Inferior parietal cortex (tissue), 1 donor: ENCODE data around the gene GAS6.
"Not testable (repeated sequence)": the region's sequence is repeated elsewhere in the genome, so short reads cannot be mapped to it uniquely, and the experiment has no call there.

Experiments
- DNase-seq: peaks from one replicate; pipeline ENCODE4 v3.0.0-alpha.2; 2016; ENCODE audit errors: extremely low spot score

GAS6 gene

DNA sequence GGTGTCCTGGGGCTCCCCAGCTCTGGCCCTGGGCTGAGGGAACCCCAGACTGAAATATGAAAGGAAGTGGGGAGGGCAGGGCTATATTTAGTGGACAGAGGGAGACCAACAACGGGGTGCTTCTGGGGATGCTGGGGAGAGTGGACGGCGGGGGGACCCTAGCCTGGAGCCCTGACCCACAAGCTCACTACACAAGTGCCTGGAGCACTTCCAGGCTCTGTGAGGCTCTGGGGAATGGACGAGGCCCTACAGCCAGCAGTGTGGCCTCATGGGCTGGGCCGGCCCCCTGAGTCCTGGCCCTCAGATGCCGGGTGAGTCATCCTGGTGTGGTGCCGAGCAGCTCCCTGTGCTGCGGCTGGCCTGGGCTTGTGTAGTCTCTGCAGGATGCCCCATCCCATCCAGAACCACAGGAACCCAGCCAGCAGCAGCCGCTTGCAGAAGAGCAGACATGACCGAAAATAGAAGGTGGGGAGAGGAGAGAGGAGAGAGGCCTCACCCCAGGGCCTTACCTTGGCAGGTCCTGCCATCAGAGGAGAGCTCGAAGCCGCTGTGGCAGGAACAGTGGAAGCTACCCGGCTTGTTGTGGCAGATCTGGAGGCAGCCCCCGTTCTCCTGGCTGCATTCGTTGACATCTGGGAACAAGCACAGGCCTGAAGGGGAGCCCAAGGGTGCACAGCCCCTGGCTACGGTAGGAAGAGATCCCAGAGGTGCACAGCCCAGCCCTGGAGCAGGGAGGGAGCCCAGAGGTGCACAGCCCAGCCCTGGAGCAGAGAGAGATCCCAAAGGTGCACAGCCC is 26.1 kb downstream of the GAS6 start:
- DNase-seq: peak; percentile 58

DNA sequence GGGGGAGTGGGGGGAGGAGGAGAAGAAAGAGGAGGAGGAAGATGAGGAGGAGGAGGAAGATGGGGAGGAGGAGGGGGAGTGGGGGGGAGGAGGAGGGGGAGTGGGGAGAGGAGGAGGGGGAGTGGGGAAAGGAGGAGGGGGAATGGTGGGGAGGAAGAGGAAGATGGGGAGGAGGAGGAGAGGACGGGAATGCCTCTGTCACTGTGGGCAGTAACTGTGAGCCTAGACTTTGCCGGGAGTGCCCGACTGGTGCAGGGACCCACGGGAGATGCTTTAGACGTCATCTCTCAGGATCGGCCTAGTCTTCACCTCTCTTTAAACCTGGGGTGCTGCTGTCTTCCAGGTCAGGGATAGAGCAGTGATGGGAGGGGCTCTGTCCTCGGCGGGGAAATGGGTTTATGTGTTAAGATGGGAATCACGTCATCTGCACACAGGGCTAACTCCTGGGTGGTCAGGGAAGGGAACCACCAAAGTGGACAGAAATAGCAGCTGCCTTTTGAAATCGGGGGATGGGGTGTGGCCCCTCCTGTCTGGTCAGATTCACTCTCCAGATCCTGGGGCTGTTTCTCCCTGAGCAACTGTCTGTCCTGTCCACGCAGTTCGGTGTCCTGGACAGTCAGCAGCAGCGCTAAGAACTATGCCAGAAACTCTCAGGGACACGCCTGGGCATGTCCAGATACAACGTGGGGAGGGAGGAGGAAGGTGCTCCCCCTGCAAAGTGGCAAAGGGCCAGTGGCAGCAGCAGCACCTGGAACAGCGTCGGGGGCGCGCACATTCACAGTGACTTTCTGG is 26.9 kb downstream of the GAS6 start:
- DNase-seq: no peak

DNA sequence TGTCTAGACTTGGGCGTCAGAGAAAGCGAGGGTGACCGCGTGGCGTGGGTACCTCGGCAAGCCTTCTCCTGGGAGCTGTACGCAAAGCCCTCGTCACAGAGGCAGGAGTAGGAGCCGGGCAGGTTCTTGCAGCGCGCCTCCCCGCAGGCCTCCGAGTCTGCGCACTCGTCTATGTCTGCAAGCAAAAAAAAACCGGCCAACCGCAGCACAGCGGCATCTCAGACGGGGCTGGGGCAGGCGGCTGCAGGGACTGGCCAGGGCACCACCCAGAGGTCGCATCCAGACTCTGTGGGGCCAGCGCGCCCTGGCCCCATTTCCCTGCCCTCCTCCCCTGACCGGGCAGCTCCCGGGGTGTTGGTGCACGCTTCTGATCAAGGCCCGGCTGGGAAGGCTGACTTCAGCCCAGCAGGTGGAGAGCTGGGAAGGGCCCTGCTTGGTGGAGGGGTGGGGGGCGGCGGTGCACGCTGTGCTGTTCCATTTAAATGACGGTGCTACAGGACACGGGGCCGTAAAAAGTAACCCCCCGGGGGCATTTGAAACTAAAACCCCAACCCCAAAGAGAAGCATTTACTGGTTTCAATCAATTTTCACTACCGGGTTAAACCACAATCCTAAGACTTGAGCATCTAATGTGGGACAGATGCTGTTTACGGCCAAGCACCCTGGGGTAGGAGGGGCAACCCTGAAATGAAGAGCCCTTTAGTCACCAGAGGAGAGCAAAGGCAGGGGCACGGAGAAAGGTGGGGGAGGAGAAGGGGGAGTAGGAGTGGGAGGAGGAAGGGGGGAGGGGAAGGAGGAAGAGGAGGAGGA is 28.2 kb downstream of the GAS6 start:
- no peak for DNase-seq

DNA sequence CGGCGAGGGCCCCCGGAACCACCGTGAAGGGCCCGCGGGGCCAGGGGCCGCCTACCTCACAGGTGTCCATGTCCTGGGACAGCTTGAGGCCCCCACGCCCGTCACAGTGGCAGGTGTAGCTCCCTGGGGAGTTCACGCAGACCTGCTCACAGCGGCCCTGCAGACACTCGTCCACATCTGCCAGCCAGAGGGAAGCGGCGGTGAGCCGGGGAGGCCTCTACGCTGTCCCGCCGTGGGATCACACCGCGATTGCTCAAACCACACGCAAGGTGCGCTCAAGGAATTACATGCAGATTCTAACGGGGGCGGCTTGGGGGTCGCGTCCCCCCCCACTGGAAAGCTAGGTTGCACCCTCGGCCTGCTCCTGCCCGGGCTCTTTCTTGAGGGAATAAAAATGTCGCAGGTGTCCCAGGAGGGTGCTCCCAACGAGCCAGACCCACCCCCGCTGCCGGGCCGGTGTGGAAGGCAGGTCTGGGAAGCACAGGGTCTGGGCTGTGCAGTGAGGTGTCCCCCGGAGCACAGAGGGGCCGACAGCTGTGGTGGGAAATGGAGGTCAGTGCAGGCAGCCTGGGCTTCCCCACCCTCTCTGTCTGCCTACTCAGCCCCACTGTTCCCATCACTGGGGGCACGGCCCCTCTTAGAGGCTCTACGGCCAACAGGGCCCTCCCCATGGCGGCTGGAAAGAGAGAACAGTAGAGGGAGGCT is 29.2 kb downstream of the GAS6 start:
- no peak for DNase-seq

DNA sequence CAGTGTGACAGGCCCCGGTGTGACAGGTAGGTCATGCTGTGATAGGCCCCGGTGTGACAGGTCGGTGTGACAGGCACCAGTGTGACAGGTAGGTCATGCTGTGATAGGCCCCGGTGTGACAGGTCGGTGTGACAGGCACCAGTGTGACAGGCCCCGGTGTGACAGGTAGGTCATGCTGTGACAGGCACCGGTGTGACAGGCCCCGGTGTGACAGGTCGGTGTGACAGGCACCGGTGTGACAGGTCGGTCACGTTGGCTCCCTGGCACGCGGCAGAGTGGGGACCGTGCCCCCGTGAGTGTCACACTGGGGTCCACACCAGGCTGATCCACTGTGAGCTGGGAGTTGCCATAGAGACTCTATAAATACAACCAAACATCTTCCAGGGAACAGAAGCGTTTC is 29.9 kb downstream of the GAS6 start:
- not testable (repeated sequence) for DNase-seq

DNA sequence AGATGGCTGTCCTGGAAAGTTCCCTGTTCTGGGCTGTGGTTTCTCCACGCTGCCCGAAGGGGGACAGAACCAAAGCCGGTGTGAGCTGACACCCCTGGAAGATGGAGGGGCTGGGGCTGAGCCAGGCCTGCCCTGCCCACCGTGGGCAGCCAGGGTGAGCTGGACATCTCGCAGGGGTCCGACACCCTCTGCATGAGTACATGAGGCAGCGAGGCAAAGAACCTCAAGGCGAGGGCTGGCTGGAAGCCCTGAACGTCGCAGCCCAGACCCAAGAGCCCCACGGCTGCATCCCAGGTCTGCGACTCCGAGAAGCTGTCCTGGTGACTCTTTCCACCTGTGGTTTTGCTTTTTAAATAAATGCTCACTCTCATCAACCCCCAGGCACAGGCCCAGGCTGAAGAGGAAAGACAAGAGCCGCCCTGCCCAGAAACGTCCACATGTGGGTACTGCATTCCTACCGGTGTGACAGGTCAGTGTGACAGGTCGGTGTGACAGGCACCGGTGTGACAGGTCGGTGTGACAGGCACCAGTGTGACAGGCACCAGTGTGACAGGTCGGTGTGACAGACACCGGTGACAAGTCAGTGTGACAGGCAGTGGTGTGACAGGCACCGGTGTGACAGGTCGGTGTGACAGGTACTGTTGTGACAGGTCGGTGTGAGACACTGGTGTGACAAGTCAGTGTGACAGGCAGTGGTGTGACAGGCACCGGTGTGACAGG is 30.6 kb downstream of the GAS6 start:
- DNase-seq: no peak

DNA sequence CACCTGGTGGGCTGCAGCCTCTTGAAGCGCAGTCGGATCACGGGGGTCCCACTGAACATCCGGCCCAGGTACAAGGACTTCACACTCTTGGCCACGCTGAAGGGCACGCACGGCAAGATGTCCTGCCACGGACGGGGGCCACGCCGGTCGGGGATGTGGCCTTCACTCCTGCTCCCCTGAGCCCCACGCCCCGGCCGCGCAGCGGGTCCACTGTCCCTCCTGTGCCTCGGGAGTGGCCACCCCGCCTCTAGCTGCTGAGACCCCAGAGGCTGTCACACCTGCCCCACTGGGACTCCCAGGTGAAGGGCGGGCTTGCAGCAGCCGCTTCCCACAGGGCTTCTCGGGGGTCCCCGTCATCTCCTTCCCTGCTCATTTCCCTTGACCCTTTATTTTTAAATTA is 31.2 kb downstream of the GAS6 start:
- DNase-seq: no peak

DNA sequence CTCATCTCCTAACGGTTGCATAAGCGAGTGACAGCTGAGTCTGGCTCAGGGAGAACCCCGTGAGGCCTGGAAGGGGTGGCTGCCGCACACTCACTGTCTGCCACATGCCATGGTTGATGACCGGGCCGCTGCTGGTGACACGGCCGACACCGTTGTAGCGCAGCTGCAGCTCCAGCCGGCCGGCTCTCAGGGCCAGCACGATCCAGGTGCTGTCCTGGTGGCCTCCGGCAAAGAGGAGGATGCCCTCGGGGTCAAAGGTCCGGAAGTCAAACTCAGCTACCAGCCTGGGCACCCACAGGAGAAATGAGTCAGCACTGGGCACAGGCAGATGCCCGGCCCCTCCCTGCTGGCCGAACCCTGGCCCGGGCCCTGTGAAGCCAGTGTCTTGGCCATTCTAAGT is 31.7 kb downstream of the GAS6 start:
- DNase-seq: no peak

DNA sequence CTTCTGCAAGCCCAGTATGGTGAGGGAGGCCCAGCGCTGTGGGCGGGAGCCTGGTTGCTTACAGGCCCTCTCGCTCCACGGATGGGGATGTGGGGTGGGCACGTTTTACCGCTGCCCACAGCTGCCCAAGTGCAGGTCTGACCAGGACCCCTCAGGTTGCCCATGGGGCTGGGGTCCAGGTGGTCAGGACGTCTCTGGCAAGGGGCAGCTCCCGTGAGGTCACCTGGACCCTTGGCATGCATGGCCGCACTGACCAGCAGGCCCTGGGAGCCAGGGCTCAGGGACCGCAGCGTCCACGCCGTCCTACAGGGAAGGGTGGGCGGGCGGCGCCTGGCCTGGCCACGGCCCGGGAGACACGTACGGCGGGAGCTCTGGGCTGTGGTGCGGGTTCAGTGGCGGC is 32.8 kb downstream of the GAS6 start:
- no peak for DNase-seq

DNA sequence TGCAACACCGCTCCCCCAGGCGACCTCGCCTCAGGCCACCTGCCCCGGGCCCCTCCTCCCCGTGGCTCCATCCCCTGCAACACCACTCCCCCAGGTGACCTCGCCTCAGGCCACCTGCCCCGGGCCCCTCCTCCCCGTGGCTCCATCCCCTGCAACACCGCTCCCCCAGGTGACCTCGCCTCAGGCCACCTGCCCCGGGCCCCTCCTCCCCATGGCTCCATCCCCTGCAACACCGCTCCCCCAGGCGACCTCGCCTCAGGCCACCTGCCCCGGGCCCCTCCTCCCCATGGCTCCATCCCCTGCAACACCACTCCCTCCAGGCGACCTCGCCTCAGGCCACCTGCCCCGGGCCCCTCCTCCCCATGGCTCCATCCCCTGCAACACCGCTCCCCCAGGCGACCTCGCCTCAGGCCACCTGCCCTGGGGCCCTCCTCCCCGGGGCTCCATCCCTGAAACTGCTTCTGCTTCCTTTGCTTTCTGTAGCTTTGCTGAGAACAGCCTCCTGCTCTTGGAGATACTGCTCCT is 33.4 kb downstream of the GAS6 start:
- not testable (repeated sequence) for DNase-seq

DNA sequence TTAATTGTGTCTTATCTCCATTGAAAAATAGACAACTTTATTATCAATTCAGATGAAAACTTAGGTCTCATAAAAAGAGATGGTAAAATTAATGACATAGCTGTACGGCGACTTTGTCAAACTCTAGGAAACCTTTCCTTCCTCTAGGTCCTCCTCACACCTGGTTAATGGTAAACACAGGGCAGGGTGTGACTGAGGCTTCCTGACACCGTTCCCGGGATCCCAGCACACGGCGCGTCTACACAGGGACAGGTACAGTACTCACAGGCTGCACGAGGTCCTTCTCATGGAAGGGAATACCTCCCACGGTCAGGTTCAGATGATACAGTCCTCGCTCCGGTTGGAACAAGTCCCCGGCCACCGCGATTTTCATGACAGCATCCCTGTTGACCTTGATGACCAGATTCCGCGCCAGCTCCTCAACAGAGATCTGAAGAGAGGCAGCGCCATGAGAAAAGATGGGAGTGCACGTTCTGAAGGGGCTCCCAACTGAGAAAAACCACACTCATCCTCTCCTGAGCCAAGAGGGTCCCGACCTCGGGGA is 35.5 kb downstream of the GAS6 start:
- no peak for DNase-seq

DNA sequence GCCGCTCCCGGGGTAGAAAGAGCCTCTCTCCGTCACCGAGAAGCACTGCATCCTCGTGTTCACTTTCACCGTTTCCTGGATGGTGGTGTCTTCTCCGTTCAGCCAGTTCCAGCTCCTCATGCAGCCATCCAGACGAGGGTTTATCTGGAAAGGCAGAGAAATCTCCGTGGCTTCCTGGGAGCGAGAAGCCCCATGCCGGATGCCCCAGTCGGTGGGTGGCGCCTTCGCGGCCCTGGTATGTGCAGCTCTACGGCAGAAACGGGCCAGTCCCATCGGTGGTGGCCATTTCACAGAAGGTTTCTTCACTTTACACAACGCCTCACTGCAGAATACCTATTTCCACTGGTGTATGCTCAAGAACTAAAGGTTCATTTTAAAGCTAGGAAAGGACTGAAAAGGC is 36.9 kb downstream of the GAS6 start:
- DNase-seq: no peak

DNA sequence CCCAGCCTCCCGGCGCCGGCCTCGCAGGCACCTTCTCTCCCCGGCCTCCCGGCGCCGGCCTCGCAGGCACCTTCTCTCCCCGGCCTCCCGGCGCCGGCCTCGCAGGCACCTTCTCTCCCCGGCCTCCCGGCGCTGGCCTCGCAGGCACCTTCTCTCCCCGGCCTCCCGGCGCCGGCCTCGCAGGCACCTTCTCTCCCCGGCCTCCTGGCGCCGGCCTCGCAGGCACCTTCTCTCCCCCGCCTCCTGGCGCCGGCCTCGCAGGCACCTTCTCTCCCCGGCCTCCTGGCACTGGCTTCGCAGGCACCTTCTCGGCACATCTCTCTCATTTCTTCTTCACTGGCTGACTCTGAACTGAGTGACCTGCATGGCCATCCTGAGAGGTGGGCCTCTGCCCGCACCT is 37.4 kb downstream of the GAS6 start:
- DNase-seq: not testable (repeated sequence)

DNA sequence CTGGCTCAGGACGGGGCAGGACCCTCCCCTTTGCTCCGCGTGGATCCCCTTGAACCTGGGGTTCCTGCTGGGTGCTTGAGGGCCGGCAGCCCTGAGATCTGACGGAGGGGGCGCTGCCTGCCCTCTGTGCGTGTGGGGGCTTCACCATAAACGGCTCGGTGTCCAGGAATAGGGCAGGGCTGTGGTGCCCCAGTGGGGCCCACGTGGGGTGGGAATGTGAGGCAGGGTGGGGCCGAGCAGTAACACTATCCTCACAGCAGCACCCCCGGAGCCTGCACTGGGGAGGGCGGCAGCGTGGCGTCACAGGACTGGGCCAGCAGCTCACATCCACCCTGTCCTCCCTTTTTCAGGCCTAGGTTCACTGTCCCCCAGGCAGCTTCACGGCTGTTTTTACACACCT is 38.0 kb downstream of the GAS6 start:
- no peak for DNase-seq

DNA sequence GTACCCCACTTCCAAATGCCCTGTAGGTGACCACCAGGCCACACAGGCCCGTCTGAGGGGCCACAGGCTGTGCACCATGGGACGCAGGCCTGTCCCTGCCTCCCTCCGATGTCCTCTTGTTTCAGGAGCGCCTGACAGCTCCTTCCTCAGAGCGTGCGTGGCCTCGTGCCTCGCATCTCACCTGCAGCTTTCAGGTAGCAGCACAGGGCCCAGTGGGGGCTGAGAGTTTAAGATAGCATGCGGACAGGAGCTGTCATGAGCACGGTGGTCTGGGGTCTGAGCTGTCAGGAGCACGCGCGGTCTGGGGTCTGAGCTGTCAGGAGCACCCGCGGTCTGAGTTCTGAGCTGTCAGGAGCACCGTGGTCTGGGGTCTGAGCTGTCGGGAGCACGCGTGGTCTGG is 40.1 kb downstream of the GAS6 start:
- no peak for DNase-seq

DNA sequence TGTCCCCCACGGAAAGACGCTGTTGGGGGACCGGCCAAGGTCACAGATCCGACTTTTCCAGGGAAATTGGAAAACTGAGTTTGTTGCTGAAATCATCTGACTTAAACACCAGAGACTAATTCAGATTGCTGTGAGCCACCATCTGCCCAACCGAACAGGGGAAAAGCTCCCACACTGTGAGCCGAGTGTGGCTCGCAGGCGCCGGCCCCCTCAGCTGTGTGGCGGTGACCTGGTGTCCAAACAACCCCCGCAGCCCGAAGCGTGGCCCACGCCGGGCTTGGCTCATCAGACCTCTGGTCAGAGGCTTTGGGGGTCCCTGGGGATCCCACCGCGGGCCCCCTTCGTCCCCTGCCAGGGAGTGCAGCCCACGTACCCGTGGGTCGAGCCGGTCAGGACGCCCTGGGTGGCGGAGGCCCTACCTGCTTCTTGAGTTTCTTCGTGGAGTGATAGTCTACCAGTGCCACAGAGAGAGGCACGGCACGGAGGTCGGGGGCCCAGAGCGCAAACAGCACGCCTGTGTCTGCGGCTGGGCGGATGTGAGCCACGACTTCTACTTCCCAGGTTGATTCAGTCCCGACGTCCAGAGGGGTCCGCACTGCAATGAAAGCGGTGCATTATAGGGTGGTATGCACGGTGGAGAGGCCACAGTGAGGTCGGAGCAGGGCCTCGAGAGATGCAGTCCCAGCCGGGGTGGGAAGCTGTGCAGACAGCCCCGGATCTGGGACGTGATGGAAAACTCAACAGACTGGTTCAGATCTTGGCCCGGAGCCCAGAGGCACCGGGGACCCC is 40.7 kb downstream of the GAS6 start:
- DNase-seq: no peak

DNA sequence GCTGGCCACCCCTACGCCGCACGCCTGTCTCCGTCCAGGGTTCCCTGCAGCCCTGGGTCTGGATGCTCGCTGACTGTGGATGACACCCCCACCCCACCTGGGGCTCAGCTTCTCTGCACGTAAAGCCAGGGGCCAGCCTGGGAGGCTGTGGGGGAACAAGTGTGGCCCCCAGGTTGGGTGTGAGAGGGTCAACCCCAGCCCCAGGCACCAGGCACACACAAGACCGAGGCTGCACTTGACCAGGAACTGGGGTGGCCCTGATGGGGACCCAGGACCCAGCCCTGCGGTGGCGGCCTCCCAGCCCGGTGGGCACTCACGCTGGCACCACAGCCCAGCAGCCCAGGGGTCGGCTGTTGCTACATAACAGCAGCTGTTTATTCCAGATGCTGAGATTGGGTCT is 41.6 kb downstream of the GAS6 start:
- DNase-seq: no peak

DNA sequence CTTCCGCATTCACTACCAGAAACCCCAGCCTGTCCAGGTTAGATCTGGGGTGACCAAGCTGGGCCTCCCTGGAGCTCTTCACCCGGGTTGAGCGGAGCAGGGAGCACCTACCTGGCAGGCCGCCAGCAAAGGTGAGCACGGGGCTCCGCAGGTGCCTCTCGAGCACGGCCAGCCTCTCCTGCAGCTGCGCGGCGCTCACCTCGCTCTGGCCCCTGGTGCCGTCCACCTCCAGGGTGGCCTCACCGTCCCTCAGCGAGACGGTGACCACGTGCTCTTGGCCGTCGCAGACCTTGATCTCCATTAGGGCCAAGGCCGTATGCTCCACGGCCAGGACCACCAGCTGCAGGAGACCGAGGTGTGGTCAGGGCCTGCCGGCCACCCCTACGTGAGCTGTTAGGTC is 42.0 kb downstream of the GAS6 start:
- no peak for DNase-seq

DNA sequence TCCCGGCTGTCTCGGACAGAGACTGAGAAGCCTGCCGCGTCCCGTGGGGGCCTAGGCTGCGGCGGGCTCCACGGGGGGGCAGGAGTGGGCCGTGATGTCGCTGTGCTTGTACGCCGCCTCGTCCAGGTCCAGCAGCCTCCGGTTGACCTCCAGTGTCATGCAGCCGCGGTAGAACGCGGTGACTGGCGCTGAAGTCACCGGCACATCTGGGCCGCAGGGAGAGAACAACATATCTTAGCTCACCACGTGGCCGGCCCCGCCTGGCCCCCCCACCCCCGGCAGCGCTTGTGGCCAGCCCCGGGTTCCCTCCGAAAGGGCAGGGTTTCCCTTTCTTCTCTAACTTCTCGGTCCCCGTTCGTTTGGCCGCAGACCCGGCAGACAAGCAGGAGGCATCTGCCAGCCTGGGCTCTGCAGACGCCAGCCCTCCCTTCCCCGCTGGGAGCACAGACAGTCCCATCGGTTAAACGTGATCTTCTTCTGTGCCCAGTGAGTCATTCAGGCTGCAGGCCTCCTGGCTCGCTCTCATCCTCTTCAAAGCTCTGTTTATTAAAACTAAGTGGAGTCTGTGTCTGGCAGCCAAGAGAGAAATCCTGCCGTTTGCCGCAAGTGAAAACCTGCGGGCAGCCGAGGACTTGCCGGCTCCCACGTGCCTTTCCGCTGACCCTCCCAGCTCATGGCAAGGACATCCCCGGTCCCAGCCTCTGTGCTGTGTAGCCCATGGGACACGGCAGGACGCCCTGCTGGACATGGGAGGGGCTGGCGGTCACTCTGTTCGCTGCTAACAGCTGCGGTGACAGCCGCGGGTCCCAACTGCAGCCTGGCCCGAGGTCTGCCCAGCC is 42.8 kb downstream of the GAS6 start:
- peak; percentile 80 for DNase-seq
